LNCaP clone FGC (cell line): ENCODE data around the gene DENND5A.
A peak's percentile ranks its signal among the peaks of the same experiment; 100 is the strongest.

ENCODE experiments used
- DNase-seq: peaks from one replicate; pipeline ENCODE4 v3.0.0-alpha.2; 2011; ENCODE audit warnings: low read depth
- H3K4me3 ChIP-seq: 2 replicates; pipeline ENCODE4 v1.5.1; 2011; ENCODE audit warnings: mild to moderate bottlenecking, low read depth, low read length, control low read depth
- TF ChIP-seq, protein P1 (sequence below): IDR thresholded peaks from 2 replicates; pipeline ENCODE4 v1.5.1; 2012; ENCODE audit warnings: mild to moderate bottlenecking; ENCODE audit not compliant: control insufficient read depth, insufficient read depth; ENCODE audit errors: extremely low read depth

DENND5A gene

DNA sequence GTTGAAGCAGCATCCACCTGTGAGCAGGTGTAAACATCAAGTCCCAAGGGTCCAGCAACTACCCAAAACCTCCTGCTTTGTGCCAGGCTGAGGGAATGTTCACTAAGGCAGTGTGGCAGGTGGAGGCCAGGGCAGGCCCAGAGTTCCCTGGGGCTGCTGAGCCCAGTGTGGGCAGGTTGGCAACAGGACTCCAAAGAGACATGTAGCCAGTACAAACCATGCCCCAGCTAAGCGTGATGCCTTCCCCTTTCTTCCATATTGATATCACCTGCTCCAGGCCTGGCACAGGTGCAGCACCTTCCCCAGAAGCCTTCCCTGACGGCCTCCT, 143.7 kb downstream of the DENND5A start:
- no peak overlapping the region for H3K4me3 ChIP-seq
- DNase-seq = no peak
- TF ChIP-seq, protein P1, sequence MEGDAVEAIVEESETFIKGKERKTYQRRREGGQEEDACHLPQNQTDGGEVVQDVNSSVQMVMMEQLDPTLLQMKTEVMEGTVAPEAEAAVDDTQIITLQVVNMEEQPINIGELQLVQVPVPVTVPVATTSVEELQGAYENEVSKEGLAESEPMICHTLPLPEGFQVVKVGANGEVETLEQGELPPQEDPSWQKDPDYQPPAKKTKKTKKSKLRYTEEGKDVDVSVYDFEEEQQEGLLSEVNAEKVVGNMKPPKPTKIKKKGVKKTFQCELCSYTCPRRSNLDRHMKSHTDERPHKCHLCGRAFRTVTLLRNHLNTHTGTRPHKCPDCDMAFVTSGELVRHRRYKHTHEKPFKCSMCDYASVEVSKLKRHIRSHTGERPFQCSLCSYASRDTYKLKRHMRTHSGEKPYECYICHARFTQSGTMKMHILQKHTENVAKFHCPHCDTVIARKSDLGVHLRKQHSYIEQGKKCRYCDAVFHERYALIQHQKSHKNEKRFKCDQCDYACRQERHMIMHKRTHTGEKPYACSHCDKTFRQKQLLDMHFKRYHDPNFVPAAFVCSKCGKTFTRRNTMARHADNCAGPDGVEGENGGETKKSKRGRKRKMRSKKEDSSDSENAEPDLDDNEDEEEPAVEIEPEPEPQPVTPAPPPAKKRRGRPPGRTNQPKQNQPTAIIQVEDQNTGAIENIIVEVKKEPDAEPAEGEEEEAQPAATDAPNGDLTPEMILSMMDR = no peak

DNA sequence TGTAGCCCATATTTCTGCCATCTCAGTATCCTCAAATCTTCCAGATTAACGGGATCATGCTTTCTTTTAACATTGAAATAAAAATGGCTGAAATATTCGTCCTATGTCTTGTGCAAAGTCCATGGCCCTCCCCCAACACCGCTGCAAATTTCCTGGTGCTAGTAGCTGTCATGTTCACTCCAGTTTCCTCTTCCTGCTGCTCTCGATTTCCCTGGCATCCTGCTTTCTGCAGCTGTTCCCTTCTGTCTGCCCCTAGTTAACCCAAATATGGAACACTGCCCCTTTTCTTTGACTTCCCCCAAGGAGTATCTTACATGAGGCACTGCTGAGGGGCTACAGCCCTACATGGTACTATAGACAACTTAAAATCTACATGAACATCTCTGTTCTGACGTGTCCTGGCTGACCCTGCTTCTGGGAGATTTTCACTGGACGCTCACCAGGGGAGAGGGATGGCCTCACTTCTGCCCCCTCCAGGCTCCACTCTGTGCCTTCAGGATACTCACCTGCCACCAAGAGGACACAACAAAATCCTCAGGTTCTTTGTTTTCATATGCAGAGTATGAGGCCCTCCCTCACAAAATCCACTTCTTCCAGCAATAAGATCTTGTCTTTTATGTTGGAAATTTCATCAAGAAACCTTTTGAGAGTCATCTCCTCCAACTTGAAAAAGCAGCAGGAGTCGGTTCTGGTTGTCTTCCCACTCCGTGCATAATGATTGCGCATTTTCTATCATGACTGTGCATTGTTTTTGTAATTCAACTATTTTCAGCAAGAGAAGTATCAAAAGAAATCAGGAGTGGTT, 144.3 kb downstream of the DENND5A start:
- TF ChIP-seq, protein P1 = peak; percentile 33
- DNase-seq = no peak
- no peak overlapping the region for H3K4me3 ChIP-seq

DNA sequence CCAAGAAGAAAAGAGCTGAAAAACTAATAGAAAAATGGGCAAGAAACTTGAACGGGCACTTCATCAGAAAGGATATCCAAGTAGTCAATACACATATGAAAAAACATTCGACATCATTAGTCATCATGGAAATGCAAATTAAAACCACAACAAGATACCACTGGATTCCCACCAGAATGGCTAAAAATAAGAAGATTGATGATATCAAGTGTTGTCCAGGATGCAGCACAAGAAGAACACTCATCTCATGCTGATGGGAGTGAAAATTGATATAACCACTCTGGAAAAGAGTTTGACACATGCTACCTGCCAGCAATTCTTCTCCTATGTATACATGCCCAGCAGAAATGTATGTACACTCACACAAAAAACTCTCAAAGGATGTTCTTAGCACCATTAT, 146.9 kb downstream of the DENND5A start:
- no peak overlapping the region for H3K4me3 ChIP-seq
- TF ChIP-seq, protein P1 = no peak
- no peak for DNase-seq

DNA sequence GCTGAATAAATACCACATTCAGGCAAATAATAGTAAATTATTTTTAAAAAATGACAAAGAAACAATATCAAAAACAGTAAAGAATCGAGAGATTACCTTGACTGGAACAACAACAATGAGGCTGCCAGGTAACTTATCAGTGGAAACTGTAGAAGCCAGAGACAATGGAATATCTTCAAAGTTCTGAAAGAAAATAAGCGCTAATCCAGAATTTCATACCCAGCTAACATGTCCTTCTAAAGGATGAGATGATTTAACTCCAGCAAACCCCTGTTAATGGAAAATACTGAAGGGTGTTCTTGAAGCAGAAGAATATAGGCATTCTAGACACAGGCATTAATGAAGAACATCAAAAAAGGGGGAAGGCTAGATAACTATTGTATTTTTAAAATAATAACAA, 153.1 kb downstream of the DENND5A start:
- H3K4me3 ChIP-seq = no peak overlapping the region
- DNase-seq = no peak
- TF ChIP-seq, protein P1 = no peak

DNA sequence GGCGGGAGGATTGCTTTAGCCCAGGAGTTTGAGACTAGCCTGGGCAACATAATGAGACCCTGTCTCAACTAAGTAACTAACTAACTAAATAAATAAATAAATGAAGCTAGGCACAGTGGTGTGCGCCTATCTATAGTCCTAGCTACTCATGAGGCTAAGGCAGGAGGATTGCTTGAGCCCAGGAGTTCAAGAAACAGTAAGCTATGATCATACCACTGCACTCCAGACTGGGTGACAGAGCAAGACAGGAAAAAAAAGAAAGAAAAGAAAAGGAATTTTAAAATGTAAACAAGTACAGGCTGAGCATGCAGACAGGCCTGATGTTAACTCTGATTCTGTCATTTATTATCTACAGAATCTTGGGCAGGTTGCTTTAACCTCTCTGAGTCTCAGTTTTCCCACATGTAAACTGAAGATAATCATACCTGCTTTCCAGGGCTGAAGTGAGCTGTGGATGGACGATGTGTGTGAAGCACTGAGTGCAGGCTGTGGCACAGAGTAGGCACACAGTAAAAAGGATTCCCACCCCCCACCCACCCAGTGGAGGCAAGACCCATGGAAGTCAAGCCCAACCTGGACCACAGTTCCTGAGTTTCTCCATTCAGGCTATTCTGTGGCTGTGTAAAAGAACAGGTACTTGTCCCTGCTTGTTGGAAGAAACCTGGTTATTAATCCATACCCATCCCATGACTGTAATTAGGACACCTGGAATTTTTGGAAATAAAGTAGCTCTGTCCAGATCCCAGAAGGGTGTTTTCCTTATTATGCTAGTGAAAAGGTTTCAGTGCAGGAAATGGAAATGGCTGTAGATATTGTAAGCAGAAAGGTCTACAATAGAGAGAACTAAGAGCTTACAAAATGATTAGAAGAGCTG, 155.1 kb downstream of the DENND5A start:
- H3K4me3 ChIP-seq = no peak overlapping the region
- TF ChIP-seq, protein P1 = no peak
- no peak for DNase-seq

DNA sequence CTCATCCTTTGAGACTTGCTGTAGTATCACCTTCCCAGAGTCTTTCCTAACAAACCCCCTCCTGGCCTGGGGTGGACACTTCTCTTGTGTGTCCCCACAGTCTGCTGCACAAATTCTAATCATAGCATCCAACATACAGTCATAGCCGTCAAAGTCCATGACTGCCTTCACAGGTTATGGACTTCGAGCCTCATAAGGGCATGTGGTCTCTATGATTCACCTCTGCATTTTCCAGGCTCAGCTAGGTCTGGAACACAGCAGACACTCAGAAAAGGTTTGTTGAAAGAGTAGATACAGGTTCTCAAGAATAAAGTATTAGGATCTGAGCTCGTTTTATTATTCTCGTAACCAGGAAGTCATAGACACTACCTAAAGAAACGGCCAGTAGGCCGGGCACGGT, 160.6 kb downstream of the DENND5A start:
- no peak for DNase-seq
- no peak overlapping the region for H3K4me3 ChIP-seq
- TF ChIP-seq, protein P1 = no peak
